DND-41 (cell line): ENCODE measurements around the gene TRIM43B.
"Not testable (repeated sequence)": the region's sequence is repeated elsewhere in the genome, so short reads cannot be mapped to it uniquely, and the experiment has no call there.

Source experiments
- ATAC-seq: fragments of 200-7000 bp; cut with Tn5 transposase; 3 replicates; pipeline ENCODE4 v1.9.1; 2021; ENCODE audit warnings: low read depth; ENCODE audit not compliant: insufficient read depth
- DNase-seq: peaks from one replicate; pipeline ENCODE4 v3.0.0-alpha.2; 2020
- H2AFZ ChIP-seq: 2 replicates; pipeline ENCODE4 v1.6.0; 2012; ENCODE audit warnings: low read depth, low read length
- H3K27ac ChIP-seq: 2 replicates; pipeline ENCODE4 v1.5.1; 2012; ENCODE audit warnings: low read length, inconsistent platforms
- H3K27me3 ChIP-seq: fragments of 200-600 bp; sonication (generic); 2 replicates; pipeline ENCODE4 v1.6.0; 2012; ENCODE audit warnings: low read length, mild to moderate bottlenecking, inconsistent platforms; ENCODE audit not compliant: insufficient read depth, poor library complexity
- H3K36me3 ChIP-seq: 2 replicates; pipeline ENCODE4 v1.5.1; 2012; ENCODE audit warnings: low read length, inconsistent platforms; ENCODE audit not compliant: insufficient read depth
- H3K4me1 ChIP-seq: 2 replicates; pipeline ENCODE4 v1.5.1; 2012; ENCODE audit warnings: mild to moderate bottlenecking, low read length; ENCODE audit not compliant: insufficient read depth
- H3K4me2 ChIP-seq: 2 replicates; pipeline ENCODE4 v1.6.0; 2012; ENCODE audit warnings: mild to moderate bottlenecking, moderate library complexity, low read length, inconsistent platforms; ENCODE audit not compliant: insufficient read depth
- H3K4me3 ChIP-seq, 2 experiments: fragments of 200-600 bp in 1 of 2; shearing (Covaris generic) in 1 of 2; 2 replicates each; pipeline ENCODE4 v1.5.1; 2012 to 2016; ENCODE audit warnings: inconsistent platforms in 2 of 2, low read length in 2 of 2, mild to moderate bottlenecking in 2 of 2, low read depth in 1 of 2, moderate library complexity in 1 of 2
- H3K79me2 ChIP-seq: 2 replicates; pipeline ENCODE4 v1.6.0; 2012; ENCODE audit warnings: low read length, inconsistent platforms; ENCODE audit not compliant: insufficient read depth
- H3K9ac ChIP-seq: 2 replicates; pipeline ENCODE4 v1.6.0; 2012; ENCODE audit warnings: low read depth, mild to moderate bottlenecking, inconsistent platforms, low read length, moderate library complexity
- H3K9me3 ChIP-seq: 2 replicates; pipeline ENCODE4 v1.5.1; 2012; ENCODE audit warnings: low read length, moderate library complexity, mild to moderate bottlenecking, inconsistent platforms; ENCODE audit not compliant: insufficient read depth, severe bottlenecking
- H4K20me1 ChIP-seq: 2 replicates; pipeline ENCODE4 v1.6.0; 2012; ENCODE audit warnings: low read length; ENCODE audit not compliant: insufficient read depth
- EZH2 ChIP-seq: IDR thresholded peaks from 3 replicates; pipeline ENCODE4 v1.6.1; 2012; ENCODE audit warnings: borderline replicate concordance, low read depth, mild to moderate bottlenecking, moderate library complexity, low read length, inconsistent platforms; ENCODE audit not compliant: severe bottlenecking
- TF ChIP-seq, protein P1 (sequence below): IDR thresholded peaks from 2 replicates; pipeline ENCODE4 v1.5.1; 2012; ENCODE audit warnings: borderline replicate concordance, low read length, moderate library complexity, mild to moderate bottlenecking; ENCODE audit not compliant: poor library complexity, severe bottlenecking; ENCODE audit errors: extremely low read depth

The TRIM43B gene

DNA sequence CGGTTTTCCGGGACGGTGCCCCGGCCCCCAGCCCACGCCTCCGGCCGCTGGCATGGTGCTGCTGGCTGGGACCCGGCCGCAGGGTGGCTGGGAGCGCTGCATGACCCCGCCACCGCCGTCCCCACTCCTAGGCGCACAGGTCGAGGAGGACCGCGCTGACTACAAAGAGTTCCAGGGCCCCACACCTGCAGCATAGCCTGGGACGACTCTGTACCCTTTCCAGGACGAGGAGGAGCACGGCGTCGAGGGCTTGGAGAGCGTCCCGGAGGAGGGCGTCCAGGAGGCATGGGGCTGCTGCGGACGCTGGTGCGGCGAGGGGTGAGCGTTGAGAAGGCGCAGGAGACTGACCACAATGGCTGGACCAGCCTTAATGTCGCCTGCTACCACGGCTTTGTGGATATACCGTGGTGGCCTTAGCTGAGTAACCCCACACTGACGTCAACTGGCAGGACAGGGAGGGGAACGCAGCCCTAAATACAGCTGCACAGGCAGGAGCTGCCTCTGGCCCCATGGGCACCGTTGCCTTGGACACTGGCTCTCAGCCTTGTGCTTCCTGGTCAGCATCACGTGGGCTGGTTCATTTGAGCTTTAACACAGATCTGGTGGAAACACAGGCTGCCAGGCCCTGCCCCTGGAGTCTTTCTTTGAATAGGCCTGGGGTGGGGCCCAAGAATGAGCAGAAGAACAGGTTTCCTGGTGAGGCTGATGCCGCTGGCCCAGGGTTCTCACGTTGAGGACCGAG lies 40.9 kb upstream of the TRIM43B start:
- TF ChIP-seq, protein P1, sequence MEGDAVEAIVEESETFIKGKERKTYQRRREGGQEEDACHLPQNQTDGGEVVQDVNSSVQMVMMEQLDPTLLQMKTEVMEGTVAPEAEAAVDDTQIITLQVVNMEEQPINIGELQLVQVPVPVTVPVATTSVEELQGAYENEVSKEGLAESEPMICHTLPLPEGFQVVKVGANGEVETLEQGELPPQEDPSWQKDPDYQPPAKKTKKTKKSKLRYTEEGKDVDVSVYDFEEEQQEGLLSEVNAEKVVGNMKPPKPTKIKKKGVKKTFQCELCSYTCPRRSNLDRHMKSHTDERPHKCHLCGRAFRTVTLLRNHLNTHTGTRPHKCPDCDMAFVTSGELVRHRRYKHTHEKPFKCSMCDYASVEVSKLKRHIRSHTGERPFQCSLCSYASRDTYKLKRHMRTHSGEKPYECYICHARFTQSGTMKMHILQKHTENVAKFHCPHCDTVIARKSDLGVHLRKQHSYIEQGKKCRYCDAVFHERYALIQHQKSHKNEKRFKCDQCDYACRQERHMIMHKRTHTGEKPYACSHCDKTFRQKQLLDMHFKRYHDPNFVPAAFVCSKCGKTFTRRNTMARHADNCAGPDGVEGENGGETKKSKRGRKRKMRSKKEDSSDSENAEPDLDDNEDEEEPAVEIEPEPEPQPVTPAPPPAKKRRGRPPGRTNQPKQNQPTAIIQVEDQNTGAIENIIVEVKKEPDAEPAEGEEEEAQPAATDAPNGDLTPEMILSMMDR, result no peak
- no peak for TF ChIP-seq EZH2
- Histone ChIP-seq H3K4me1 (no peaks in the 10 kb centered on the region), H2AFZ (no peak overlapping the region), H3K9ac (no peak overlapping the region), H3K4me2 (no peak overlapping the region), H3K4me3 (no peak overlapping the region), H3K9me3 (no peaks in the 10 kb centered on the region), H4K20me1 (no peaks in the 10 kb centered on the region), H3K36me3 (no peaks in the 10 kb centered on the region), H3K79me2 (no peaks in the 10 kb centered on the region), H3K27ac (no peak overlapping the region), H3K27me3 (peaks cover 7% of the 10 kb centered on the region)
- no peak for DNase-seq
- no peak for ATAC-seq

- no peaks in the 10 kb centered on the region for H4K20me1 ChIP-seq
- no peaks in the 10 kb centered on the region for H3K9me3 ChIP-seq
- no peak overlapping the region for H3K4me3 ChIP-seq
- H3K27me3 ChIP-seq, result peaks cover 17% of the 10 kb centered on the region
- no peaks in the 10 kb centered on the region for H3K79me2 ChIP-seq
- TF ChIP-seq, protein P1, result no peak
- no peak for TF ChIP-seq EZH2
- H3K4me2 ChIP-seq, result no peak overlapping the region
- H3K4me1 ChIP-seq, result no peaks in the 10 kb centered on the region
- H2AFZ ChIP-seq, result no peak overlapping the region
- no peaks in the 10 kb centered on the region for H3K36me3 ChIP-seq
- DNase-seq, result no peak
- no peak for ATAC-seq
- no peak overlapping the region for H3K27ac ChIP-seq
- no peak overlapping the region for H3K9ac ChIP-seq
Observed at GRCh38 chr2:95524195-95524594, 39.6 kb upstream of the TRIM43B start.

DNA sequence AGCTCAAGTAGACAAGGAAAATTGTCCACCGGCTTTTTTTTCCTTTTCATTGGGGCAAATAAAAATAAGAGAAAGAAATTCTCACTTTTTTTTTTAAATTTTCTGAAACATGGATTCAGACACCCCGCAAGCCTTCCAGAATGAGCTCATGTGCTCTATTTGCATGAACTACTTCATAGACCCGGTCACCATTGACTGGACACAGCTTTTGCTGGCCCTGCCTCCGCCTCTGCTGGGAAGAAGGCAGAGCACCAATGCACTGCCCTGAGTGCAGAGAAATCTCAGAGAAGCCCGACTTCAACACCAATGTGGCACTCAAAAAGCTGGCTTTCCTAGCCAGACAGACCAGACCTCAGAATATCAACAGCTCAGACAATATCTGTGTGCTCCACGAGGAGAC lies 30.2 kb upstream of the TRIM43B start:
- ATAC-seq (no peak), DNase-seq (no peak)
- H3K9ac ChIP-seq, result no peak overlapping the region
- no peak overlapping the region for H2AFZ ChIP-seq
- H3K4me3 ChIP-seq, result no peak overlapping the region
- H3K4me2 ChIP-seq, result no peak overlapping the region
- no peaks in the 10 kb centered on the region for H3K9me3 ChIP-seq
- no peaks in the 10 kb centered on the region for H3K4me1 ChIP-seq
- H3K36me3 ChIP-seq, result no peaks in the 10 kb centered on the region
- H3K79me2 ChIP-seq, result no peaks in the 10 kb centered on the region
- no peak for TF ChIP-seq EZH2
- TF ChIP-seq, protein P1, result no peak
- H4K20me1 ChIP-seq, result no peaks in the 10 kb centered on the region
- no peak overlapping the region for H3K27ac ChIP-seq
- peaks cover 10% of the 10 kb centered on the region for H3K27me3 ChIP-seq

GRCh38 chr2:95514226-95514625 lies 29.7 kb upstream of the TRIM43B start:
- not testable (repeated sequence) for H3K27me3 ChIP-seq, H4K20me1 ChIP-seq, DNase-seq, ATAC-seq, H3K27ac ChIP-seq, H3K36me3 ChIP-seq, H3K9ac ChIP-seq, H3K4me3 ChIP-seq, H3K4me2 ChIP-seq, H3K79me2 ChIP-seq, H3K9me3 ChIP-seq, H2AFZ ChIP-seq, H3K4me1 ChIP-seq
